ENCODE data around the gene CASQ1.

CASQ1 gene

GRCh38 chr1:160189649-160190625, at the start of gene CASQ1:
TSS of gene CASQ1 (plus strand) at chr1:160190575. CDS start at chr1:160190752, 177 bp downstream.
- no peak for DNase-seq (ENCODE audit: low read depth)

- DNase-seq (ENCODE audit: low read depth), result no peak
Observed at GRCh38 chr1:160143695-160144094, 46.7 kb upstream of the CASQ1 start.

- DNase-seq (ENCODE audit: low read depth), result no peak
Observed at GRCh38 chr1:160144921-160145320, 45.5 kb upstream of the CASQ1 start.

GRCh38 chr1:160146107-160146506, 44.3 kb upstream of the CASQ1 start:
- no peak for DNase-seq (ENCODE audit: low read depth)

- DNase-seq (ENCODE audit: low read depth), result no peak
Observed at GRCh38 chr1:160148121-160148520, 42.3 kb upstream of the CASQ1 start.

GRCh38 chr1:160149233-160149632, 41.1 kb upstream of the CASQ1 start:
- DNase-seq (ENCODE audit: low read depth), result no peak

- DNase-seq (ENCODE audit: low read depth), result no peak
Observed at GRCh38 chr1:160149716-160150115, 40.7 kb upstream of the CASQ1 start.

GRCh38 chr1:160151303-160151702, 39.1 kb upstream of the CASQ1 start, which contains the start of gene ATP1A4:
TSS of gene ATP1A4 (plus strand) at chr1:160151603. CDS start at chr1:160152041, 438 bp downstream.
- no peak for DNase-seq (ENCODE audit: low read depth)

GRCh38 chr1:160154790-160155189, 35.6 kb upstream of the CASQ1 start:
- DNase-seq (ENCODE audit: low read depth), result no peak

- no peak for DNase-seq (ENCODE audit: low read depth)
Observed at GRCh38 chr1:160156361-160156760, 34.0 kb upstream of the CASQ1 start.

GRCh38 chr1:160157174-160157573, 33.2 kb upstream of the CASQ1 start:
- DNase-seq (ENCODE audit: low read depth), result no peak

- no peak for DNase-seq (ENCODE audit: low read depth)
Observed at GRCh38 chr1:160158031-160158430, 32.3 kb upstream of the CASQ1 start.

GRCh38 chr1:160158534-160158933, 31.8 kb upstream of the CASQ1 start:
- DNase-seq (ENCODE audit: low read depth), result no peak

GRCh38 chr1:160159846-160160245, 30.5 kb upstream of the CASQ1 start:
- DNase-seq (ENCODE audit: low read depth), result no peak

GRCh38 chr1:160161965-160162705, 28.2 kb upstream of the CASQ1 start:
- DNase-seq (ENCODE audit: low read depth), result no peak

GRCh38 chr1:160162931-160163330, 27.4 kb upstream of the CASQ1 start:
- no peak for DNase-seq (ENCODE audit: low read depth)

GRCh38 chr1:160163615-160164014, 26.8 kb upstream of the CASQ1 start:
- no peak for DNase-seq (ENCODE audit: low read depth)

GRCh38 chr1:160164121-160164520, 26.3 kb upstream of the CASQ1 start:
- no peak for DNase-seq (ENCODE audit: low read depth)

- DNase-seq (ENCODE audit: low read depth), result no peak
Observed at GRCh38 chr1:160166166-160166868, 24.1 kb upstream of the CASQ1 start.

- DNase-seq (ENCODE audit: low read depth), result no peak
Observed at GRCh38 chr1:160167056-160167455, 23.3 kb upstream of the CASQ1 start.

GRCh38 chr1:160167580-160167979, 22.8 kb upstream of the CASQ1 start:
- no peak for DNase-seq (ENCODE audit: low read depth)

GRCh38 chr1:160168016-160168415, 22.4 kb upstream of the CASQ1 start:
- no peak for DNase-seq (ENCODE audit: low read depth)

Data from stimulated activated CD8-positive, alpha-beta memory T cell treated with anti-CD3 and anti-CD28 coated beads, Interleukin-4, amount 100 ng/mL, for 24 hours (primary cell).